HepG2 (cell line): ENCODE measurements around the gene PXK. TPM values are rescaled to one million over a fixed set of nuclear protein-coding genes. Genes with fewer than 3 reads are reported as not detected.

Experiments
- ATAC-seq: fragments of 200-7000 bp; cut with Tn5 transposase; 3 replicates; pipeline ENCODE4 v1.9.1; 2020; ENCODE audit warnings: mild to moderate bottlenecking, moderate library complexity
- BruUV-seq: library from RNA; stranded (reverse); fragments of 400-500 nt; replicated peaks from 2 replicates; lab custom pipeline; 2021; lab: Mats Ljungman, UMichigan
- CTCF ChIA-PET: fragments of 300-600 bp; formaldehyde crosslinking; extraction: SDS; loops from one replicate; lab custom pipeline; 2021; ENCODE audit warnings: low total read pairs, inconsistent platforms, low intra/inter-chr PET ratio; lab: Yijun Ruan, JAX
- POLR2A ChIA-PET: fragments of 350-600 bp; sonication (Branson Sonifier 250); formaldehyde crosslinking; loops from one replicate; lab custom pipeline; 2020; ENCODE audit warnings: antibody characterized with exemption, inconsistent platforms; lab: Yijun Ruan, JAX
- DNase-seq: peaks from one replicate; pipeline ENCODE4 v3.0.0-alpha.2; 2015; ENCODE audit warnings: low spot score
- FAIRE-seq: peaks from 3 replicates; lab custom pipeline; 2011; peaks lifted over from hg19 to GRCh38; lab: Jason Lieb, UNC
- H2AFZ ChIP-seq: one replicate; pipeline ENCODE4 v1.6.1; 2011; ENCODE audit warnings: low read length, inconsistent platforms
- H3K27ac ChIP-seq: fragments of 300-600 bp; 3 replicates; pipeline ENCODE4 v1.8.0; 2011; ENCODE audit warnings: mixed run types, mild to moderate bottlenecking, mixed read lengths, low read length, inconsistent platforms; ENCODE audit not compliant: insufficient read depth; ENCODE audit errors: extremely low read length
- H3K27me3 ChIP-seq, 2 experiments: fragments of 200-600 bp in 1 of 2; 2 replicates in 1 of 2; 3 replicates in 1 of 2; pipeline versions ENCODE4 v1.6.0 to v1.8.0; 2011; ENCODE audit warnings: low read length in 2 of 2, mild to moderate bottlenecking in 2 of 2, moderate library complexity in 2 of 2, inconsistent platforms in 1 of 2; ENCODE audit not compliant: insufficient read depth in 2 of 2, control insufficient read depth in 1 of 2
- H3K36me3 ChIP-seq, 2 experiments: fragments of 200-600 bp in 1 of 2; replicated peaks in 1 of 2; 2 replicates in 1 of 2; 3 replicates in 1 of 2; pipeline versions ENCODE4 v1.5.1 to v1.8.0; 2011; ENCODE audit warnings: low read length in 2 of 2, inconsistent platforms in 1 of 2; ENCODE audit not compliant: insufficient read depth in 2 of 2, control insufficient read depth in 1 of 2
- H3K4me1 ChIP-seq: 2 replicates; pipeline ENCODE4 v1.5.1; 2012; ENCODE audit warnings: low read length, inconsistent platforms; ENCODE audit not compliant: insufficient read depth
- H3K4me2 ChIP-seq: 2 replicates; pipeline ENCODE4 v1.6.0; 2011; ENCODE audit warnings: low read depth, low read length, inconsistent platforms
- H3K4me3 ChIP-seq, 3 experiments: fragments of 200-600 bp in 1 of 3; sonication (generic), shearing (Covaris generic) in 1 of 3; replicated peaks in 1 of 3; 2 replicates each; pipeline ENCODE4 v1.5.1; 2011 to 2016; ENCODE audit warnings: low read length in 3 of 3, inconsistent platforms in 2 of 3, low read depth in 2 of 3, mild to moderate bottlenecking in 2 of 3, control low read depth in 1 of 3, mixed read lengths in 1 of 3; ENCODE audit not compliant: insufficient read depth in 1 of 3
- H3K79me2 ChIP-seq: one replicate; pipeline ENCODE4 v1.6.1; 2011; ENCODE audit warnings: low read length, inconsistent platforms; ENCODE audit not compliant: insufficient read depth
- H3K9ac ChIP-seq: 2 replicates; pipeline ENCODE4 v1.6.0; 2011; ENCODE audit warnings: mild to moderate bottlenecking, low read depth, low read length, inconsistent platforms; ENCODE audit not compliant: insufficient read depth
- H3K9me3 ChIP-seq: 2 replicates; pipeline ENCODE4 v1.5.1; 2012; ENCODE audit warnings: mild to moderate bottlenecking, low read length
- H4K20me1 ChIP-seq: 2 replicates; pipeline ENCODE4 v1.6.0; 2011; ENCODE audit warnings: inconsistent platforms, mild to moderate bottlenecking, low read length, moderate library complexity; ENCODE audit not compliant: insufficient read depth
- CHCHD3 ChIP-seq: sonication (generic); formaldehyde crosslinking; IDR thresholded peaks from 2 replicates; pipeline ENCODE4 v1.8.0; 2022; ENCODE audit warnings: mild to moderate bottlenecking, missing genetic modification reagents, moderate library complexity
- CTCF ChIP-seq: sonication (generic); formaldehyde crosslinking; IDR thresholded peaks from 2 replicates; pipeline ENCODE4 v1.5.0; 2020; ENCODE audit warnings: mild to moderate bottlenecking, missing genetic modification reagents, moderate library complexity
- FLYWCH1 ChIP-seq: sonication (generic); formaldehyde crosslinking; IDR thresholded peaks from 2 replicates; pipeline ENCODE4 v1.8.1; 2023; ENCODE audit warnings: mild to moderate bottlenecking, missing genetic modification reagents
- FOXA1 ChIP-seq, 2 experiments: fragments of 450-650 bp in 1 of 2; sonication (generic) in 1 of 2; formaldehyde crosslinking in 1 of 2; IDR thresholded peaks; 2 replicates each; pipeline versions ENCODE4 v1.4.0 to v1.6.1; 2016 to 2020; ENCODE audit warnings: missing genetic modification reagents in 1 of 2
- HOMEZ ChIP-seq: IDR thresholded peaks from 2 replicates; pipeline ENCODE4 v1.6.1; 2016; ENCODE audit warnings: low read depth
- MXD1 ChIP-seq: sonication (generic); formaldehyde crosslinking; IDR thresholded peaks from 2 replicates; pipeline ENCODE4 v1.4.0; 2020; ENCODE audit warnings: mild to moderate bottlenecking, missing genetic modification reagents
- POGZ ChIP-seq: sonication (generic); formaldehyde crosslinking; IDR thresholded peaks from 2 replicates; pipeline ENCODE4 v1.4.0; 2020; ENCODE audit warnings: mild to moderate bottlenecking, missing genetic modification reagents
- SOX6 ChIP-seq, 2 experiments: fragments of 450-650 bp in 1 of 2; sonication (generic) in 1 of 2; formaldehyde crosslinking in 1 of 2; IDR thresholded peaks; 2 replicates each; pipeline versions ENCODE4 v1.4.0 to v1.6.1; 2017 to 2020; ENCODE audit warnings: antibody characterized with exemption in 1 of 2, mild to moderate bottlenecking in 1 of 2, missing genetic modification reagents in 1 of 2
- ZKSCAN8 ChIP-seq: IDR thresholded peaks from 2 replicates; pipeline ENCODE4 v1.6.1; 2016; ENCODE audit warnings: borderline replicate concordance, missing genetic modification reagents, missing compliant biosample characterization
- ZMYM3 ChIP-seq: sonication (generic); formaldehyde crosslinking; IDR thresholded peaks from 2 replicates; pipeline ENCODE4 v1.5.1; 2020; ENCODE audit warnings: mild to moderate bottlenecking, missing genetic modification reagents
- ZNF3 ChIP-seq: IDR thresholded peaks from 2 replicates; pipeline ENCODE4 v1.7.0; 2017; ENCODE audit warnings: inconsistent platforms
- ZNF362 ChIP-seq: sonication (generic); formaldehyde crosslinking; IDR thresholded peaks from 2 replicates; pipeline ENCODE4 v1.4.0; 2020; ENCODE audit warnings: missing genetic modification reagents, mild to moderate bottlenecking, borderline replicate concordance
- ZNF629 ChIP-seq: sonication (generic); formaldehyde crosslinking; conservative IDR thresholded peaks from 2 replicates; pipeline ENCODE4 v1.5.0; 2020; ENCODE audit warnings: missing genetic modification reagents
- ZNF710 ChIP-seq: sonication (generic); formaldehyde crosslinking; IDR thresholded peaks from 2 replicates; pipeline ENCODE4 v1.5.0; 2020; ENCODE audit warnings: mild to moderate bottlenecking, missing genetic modification reagents, borderline replicate concordance
- WGBS: methylation state at CpG from one replicate; pipeline ENCODE4 v1.1.6; 2017; ENCODE audit warnings: low lambda C conversion rate; 5-methylcytosine and 5-hydroxymethylcytosine counted together
- in situ Hi-C: cut with HindIII; loops from 2 replicates; pipeline ENCODE4 v1.10.0; 2017; ENCODE audit warnings: low pct_unique_long_range_greater_than_20kb; ENCODE audit not compliant: extremely low pct_ligation_motif_present
- intact Hi-C: fragments of 100-400 bp; cut with micrococcal nuclease; formaldehyde crosslinking; loops from one replicate; pipeline ENCODE4 v1.10.0; 2022; ENCODE audit not compliant: unreplicated experiment
- polyA plus RNA-seq, 8 experiments: library from polyadenylated mRNA; depleted of rRNA in 3 of 8; stranded (reverse) in 7 of 8; unstranded in 1 of 8; fragments of >200 nt; fragmentation: Illumina TruSeq in 4 of 8; extraction: Trizol in 4 of 8; gene quantifications; 2 replicates each; pipeline versions ENCODE4 v1.2.1 to v1.2.3, GENCODE V29; 2011 to 2016; ENCODE audit warnings: low read depth in 4 of 8, missing spikeins in 1 of 8, mixed read lengths in 1 of 8; ENCODE audit not compliant: insufficient read depth in 1 of 8
- total RNA-seq, 5 experiments: library from RNA; depleted of rRNA; stranded (reverse); fragments of >200 nt; fragmentation: Illumina TruSeq; extraction: Trizol; gene quantifications; 2 replicates each; pipeline ENCODE4 v1.2.3, GENCODE V29; 2016; ENCODE audit warnings: low read depth in 1 of 5

The PXK gene
- total and polyA plus RNA-seq, 2 of the 13 experiments (the other 11 are each of a cell fraction or from before 2014, with no cell fraction given) = 6.4 to 18.6 TPM

- no peak for TF ChIP-seq ZNF362
Observed at GRCh38 chr3:58287354-58287753, 45.3 kb upstream of the PXK start (continued).

- BruUV-seq = no TSS peak
- no peaks in the 10 kb centered on the region for H4K20me1 ChIP-seq
- no peak overlapping the region for H3K4me3 ChIP-seq
- peaks cover 18% of the 10 kb centered on the region for H3K4me1 ChIP-seq
- peaks cover 0 to 5% of the 10 kb centered on the region in 2 experiments; a peak in 3 of 5 replicates for H3K36me3 ChIP-seq
- DNase-seq = peak; percentile 51
- H3K79me2 ChIP-seq = no peaks in the 10 kb centered on the region
- H3K4me2 ChIP-seq = no peak overlapping the region
- ChIA-PET POLR2A (no interaction called here), CTCF (no interaction called here)
- intact Hi-C loops = loop anchor here (5.0 kb wide), 1 partner anchor 51 kb away; the partner anchor contains the start of gene ABHD6
- no peaks in the 10 kb centered on the region for H3K9me3 ChIP-seq
- no peaks in the 10 kb centered on the region for H3K27me3 ChIP-seq
- no peak overlapping the region for H3K27ac ChIP-seq
- no peak overlapping the region for H2AFZ ChIP-seq
- in situ Hi-C loops = no loop called here
- no peak overlapping the region for H3K9ac ChIP-seq
- WGBS = 59% methylated on average over 4 of the region's 4 CpGs
- peak; percentile 89 for ATAC-seq
- FAIRE-seq = peak; percentile 47
- TF ChIP-seq CHCHD3 (CRISPR knock-in tag) (no peak), POGZ (0 out of 2 replicates have a peak, but pooled peaks have one; percentile 21), FLYWCH1 (CRISPR knock-in tag) (no peak), ZNF3 (CRISPR knock-in tag) (peak; percentile 90), FOXA1 (IDR thresholded peaks at IDR 0.05) (no peak), FOXA1 (CRISPR knock-in tag; IDR thresholded peaks at IDR 0.05) (peak; percentile 35; the same call in 1 of the 2 replicates), CTCF (CRISPR knock-in tag) (peak; percentile 17; the same call in 1 of the 2 replicates), ZNF710 (0 out of 2 replicates have a peak, but pooled peaks have one; percentile 36), HOMEZ (CRISPR knock-in tag) (no peak), ZKSCAN8 (CRISPR knock-in tag) (peak; percentile 96), MXD1 (CRISPR knock-in tag) (no peak), ZMYM3 (CRISPR knock-in tag) (peak; percentile 46; the same call in 1 of the 2 replicates), ZNF629 (CRISPR knock-in tag) (peak; percentile 61), SOX6 (IDR thresholded peaks at IDR 0.05) (no peak), SOX6 (CRISPR knock-in tag; IDR thresholded peaks at IDR 0.05) (0 out of 2 replicates have a peak, but pooled peaks have one; percentile 30)
Observed at GRCh38 chr3:58288011-58288728, 44.5 kb upstream of the PXK start.
